Neural progenitor cell (in vitro differentiated cells): Measurements from ENCODE around the gene SLC4A2.

Experiments
- CTCF ChIP-seq: fragments of 200-600 bp; sonication (generic); IDR thresholded peaks from 2 replicates; pipeline ENCODE4 v1.5.1; 2017; ENCODE audit warnings: antibody characterized with exemption, mild to moderate bottlenecking
- EZH2 ChIP-seq: fragments of 200-600 bp; sonication (generic); IDR thresholded peaks from 2 replicates; pipeline ENCODE4 v1.6.1; 2017; ENCODE audit warnings: antibody characterized with exemption, mild to moderate bottlenecking, moderate library complexity
- EZH2phosphoT487 ChIP-seq: fragments of 200-600 bp; sonication (generic); IDR thresholded peaks from 2 replicates; pipeline ENCODE4 v1.6.1; 2017; ENCODE audit warnings: antibody characterized with exemption

- TF ChIP-seq CTCF (no peak), EZH2 (no peak), EZH2phosphoT487 (no peak)
These were observed 60.5 kb downstream of the SLC4A2 start for GRCh38 chr7:151119902-151120301.
